Cardiac muscle cell (in vitro differentiated cells and primary cell): Measurements from ENCODE around the gene IFT88. TPM values are rescaled to one million over a fixed set of nuclear protein-coding genes. Genes with fewer than 3 reads are reported as not detected.

Experiments used
- DNase-seq, 2 donors: peaks; one replicate each; pipeline versions ENCODE4 v3.0.0 to v3.0.0-alpha.2; 2010 to 2017; ENCODE audit warnings: low read depth in 1 of 2, low spot score in 1 of 2
- H3K27ac ChIP-seq: fragments of 200-600 bp; sonication (generic); 2 replicates; pipeline ENCODE4 v1.5.1; 2016
- H3K27me3 ChIP-seq: fragments of 200-600 bp; sonication (generic); 2 replicates; pipeline ENCODE4 v1.6.0; 2016; ENCODE audit warnings: control low read depth
- H3K36me3 ChIP-seq: fragments of 200-600 bp; sonication (generic); 2 replicates; pipeline ENCODE4 v1.5.1; 2016; ENCODE audit warnings: control low read depth
- H3K4me1 ChIP-seq: fragments of 200-600 bp; sonication (generic); 2 replicates; pipeline ENCODE4 v1.8.1; 2017; ENCODE audit warnings: low read depth, mild to moderate bottlenecking, mixed run types
- H3K4me3 ChIP-seq: fragments of 200-600 bp; sonication (generic); 2 replicates; pipeline ENCODE4 v1.5.1; 2016; ENCODE audit warnings: mild to moderate bottlenecking
- H3K9me3 ChIP-seq: fragments of 200-600 bp; sonication (generic); 2 replicates; pipeline ENCODE4 v1.5.1; 2017; ENCODE audit warnings: low read depth, mild to moderate bottlenecking, control low read depth
- CTCF ChIP-seq: IDR thresholded peaks from 2 replicates; pipeline ENCODE4 v1.5.1; 2012; ENCODE audit warnings: low read depth, mild to moderate bottlenecking, low read length
- polyA plus RNA-seq: library from polyadenylated mRNA; unstranded; fragments of >200 nt; fragmentation: Nextera tagmentation; extraction: Ambion mirVana; gene quantifications from 2 replicates; pipeline ENCODE4 v1.2.1, GENCODE V29; 2016
- total RNA-seq: library from RNA; depleted of rRNA; stranded (reverse); fragments of >200 nt; gene quantifications from 2 replicates; pipeline ENCODE4 v1.2.3, GENCODE V29; 2016

The IFT88 gene
- total and polyA plus RNA-seq, 2 experiments from 2014 or later, result 18.2 to 18.6 TPM

- H3K27me3 ChIP-seq, result no peaks in the 10 kb centered on the region
- peaks cover 13% of the 10 kb centered on the region for H3K4me1 ChIP-seq
- TF ChIP-seq CTCF, result no peak
- H3K27ac ChIP-seq, result no peak overlapping the region
- no peaks in the 10 kb centered on the region for H3K9me3 ChIP-seq
- no peak overlapping the region for H3K4me3 ChIP-seq
- no peaks in the 10 kb centered on the region for H3K36me3 ChIP-seq
- DNase-seq, result no peak
These were observed 142.8 kb downstream of the IFT88 start for GRCh38 chr13:20709782-20710181.

GRCh38 chr13:20711301-20712044, 144.5 kb downstream of the IFT88 start:
- Histone ChIP-seq H3K4me1 (peaks cover 17% of the 10 kb centered on the region), H3K36me3 (no peaks in the 10 kb centered on the region), H3K27ac (no peak overlapping the region), H3K9me3 (no peaks in the 10 kb centered on the region), H3K27me3 (no peaks in the 10 kb centered on the region), H3K4me3 (no peak overlapping the region)
- no peak for TF ChIP-seq CTCF
- peak in 1 of 2 donors; percentile 11 for DNase-seq

- H3K27ac ChIP-seq, result no peak overlapping the region
- H3K9me3 ChIP-seq, result no peaks in the 10 kb centered on the region
- no peak for TF ChIP-seq CTCF
- peaks cover 24% of the 10 kb centered on the region for H3K4me1 ChIP-seq
- H3K27me3 ChIP-seq, result no peaks in the 10 kb centered on the region
- H3K4me3 ChIP-seq, result no peak overlapping the region
- DNase-seq, result peak in 1 of 2 donors; percentile 23
- H3K36me3 ChIP-seq, result no peaks in the 10 kb centered on the region
These were observed 146.0 kb downstream of the IFT88 start for GRCh38 chr13:20713014-20713376.

- no peak overlapping the region for H3K27ac ChIP-seq
- peaks cover 24% of the 10 kb centered on the region for H3K4me1 ChIP-seq
These were observed 146.8 kb downstream of the IFT88 start for GRCh38 chr13:20713751-20714150.

GRCh38 chr13:20714161-20714560, 147.2 kb downstream of the IFT88 start:
- peaks cover 24% of the 10 kb centered on the region for H3K4me1 ChIP-seq
- H3K36me3 ChIP-seq, result no peaks in the 10 kb centered on the region
- no peaks in the 10 kb centered on the region for H3K27me3 ChIP-seq
- no peak overlapping the region for H3K4me3 ChIP-seq
- no peak for TF ChIP-seq CTCF
- no peaks in the 10 kb centered on the region for H3K9me3 ChIP-seq
- DNase-seq, result peak in 1 of 2 donors; percentile 45
- H3K27ac ChIP-seq, result no peak overlapping the region

More at GRCh38 chr13:20713751-20714150, 146.8 kb downstream of the IFT88 start:
- Histone ChIP-seq H3K27me3 (no peaks in the 10 kb centered on the region), H3K36me3 (no peaks in the 10 kb centered on the region), H3K4me3 (no peak overlapping the region), H3K9me3 (no peaks in the 10 kb centered on the region)
- TF ChIP-seq CTCF, result no peak
- DNase-seq, result peak in 1 of 2 donors; percentile 52
